Stomach smooth muscle (tissue), 2 donors: ENCODE measurements around the gene LIX1L.

Source experiments
- H3K27ac ChIP-seq: one replicate; pipeline ENCODE4 v1.7.0; 2013; ENCODE audit warnings: mild to moderate bottlenecking, low read length, inconsistent platforms
- H3K27me3 ChIP-seq, 2 donors: one replicate each; pipeline ENCODE4 v1.7.0; 2013; ENCODE audit warnings: low read length in 2 of 2; ENCODE audit not compliant: insufficient read depth in 2 of 2, control insufficient read depth in 1 of 2
- H3K36me3 ChIP-seq, 2 donors: one replicate each; pipeline ENCODE4 v1.7.0; 2013; ENCODE audit warnings: low read length in 2 of 2; ENCODE audit not compliant: control insufficient read depth in 2 of 2, insufficient read depth in 2 of 2
- H3K4me1 ChIP-seq: one replicate; pipeline ENCODE4 v1.7.0; 2013; ENCODE audit warnings: low read length; ENCODE audit not compliant: control insufficient read depth, insufficient read depth
- H3K4me3 ChIP-seq, 2 donors: one replicate each; pipeline ENCODE4 v1.7.0; 2013; ENCODE audit warnings: low read length in 2 of 2
- H3K9ac ChIP-seq, 2 donors: one replicate each; pipeline ENCODE4 v1.7.0; 2013; ENCODE audit warnings: low read length in 2 of 2, mild to moderate bottlenecking in 1 of 2
- H3K9me3 ChIP-seq, 2 donors: one replicate each; pipeline ENCODE4 v1.7.0; 2013; ENCODE audit warnings: low read length in 2 of 2; ENCODE audit not compliant: control insufficient read depth in 2 of 2
- donor health status: healthy.
- donor health status: Pancreatic carcinoma.

The LIX1L gene

DNA sequence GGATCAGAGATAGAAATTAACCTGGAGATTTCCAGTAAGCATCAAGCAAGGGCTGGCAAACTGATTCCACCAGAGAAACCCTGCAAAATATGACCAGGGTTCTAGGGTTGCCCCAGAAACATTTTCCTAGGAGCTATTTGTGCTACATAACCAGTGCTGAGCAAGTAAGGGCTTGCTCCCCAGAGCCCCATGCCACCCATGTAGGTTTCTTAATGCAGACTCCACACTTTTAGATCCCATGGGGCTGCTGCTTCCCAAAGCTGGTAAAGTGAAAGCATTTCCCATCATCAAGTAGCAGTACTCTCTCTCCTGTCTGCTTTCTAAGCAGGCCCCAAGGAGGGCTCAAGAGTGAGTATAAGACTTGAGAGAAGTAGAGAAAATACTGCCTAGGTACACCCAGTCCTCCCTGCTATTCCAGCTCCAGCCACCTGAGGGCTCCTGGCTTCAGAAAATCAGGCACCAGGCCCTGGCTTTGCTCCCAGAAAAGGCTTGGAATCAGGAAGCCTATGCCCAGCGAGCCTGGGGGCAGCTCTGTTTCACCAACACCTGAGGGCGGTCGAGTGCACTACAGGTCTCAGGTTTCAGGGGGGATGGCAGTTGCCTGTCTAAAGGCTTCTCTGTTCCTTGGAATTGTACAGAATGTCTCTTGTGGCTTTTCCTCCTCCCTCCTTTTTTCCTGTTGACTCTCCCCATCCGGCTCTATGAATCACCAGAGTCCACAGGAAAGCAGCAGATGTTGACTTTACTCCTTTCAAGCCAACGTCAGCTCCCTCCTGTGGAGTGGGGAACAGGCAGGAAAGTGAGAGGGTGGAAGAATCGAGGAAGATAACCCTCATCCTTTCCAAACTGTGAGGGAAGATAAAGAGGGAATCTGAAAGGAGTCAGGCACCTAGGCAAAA, 66.0 kb downstream of the LIX1L start:
- H3K27ac ChIP-seq: peak overlapping the region; percentile 75
- H3K4me1 ChIP-seq: peaks cover 14% of the 10 kb centered on the region
- H3K36me3 ChIP-seq: no peaks in the 10 kb centered on the region
- peak overlapping the region; percentile 23 to 67 for H3K4me3 ChIP-seq
- no peaks in the 10 kb centered on the region for H3K9me3 ChIP-seq
- peak overlapping the region; percentile 58 to 76 for H3K9ac ChIP-seq
- H3K27me3 ChIP-seq: peaks cover 0 to 2% of the 10 kb centered on the region in 2 donors

GRCh38 chr1:145891143-145891542, 66.7 kb downstream of the LIX1L start:
- Histone ChIP-seq H3K4me3 (no peak overlapping the region), H3K27me3 (no peaks in the 10 kb centered on the region), H3K4me1 (peaks cover 14% of the 10 kb centered on the region), H3K36me3 (no peaks in the 10 kb centered on the region), H3K9ac (peak overlapping the region in 1 of 2 donors; percentile 58), H3K9me3 (no peaks in the 10 kb centered on the region), H3K27ac (peak overlapping the region; percentile 75)

GRCh38 chr1:145889722-145890121, 68.1 kb downstream of the LIX1L start:
- Histone ChIP-seq H3K27ac (no peak overlapping the region), H3K4me3 (no peak overlapping the region), H3K4me1 (peaks cover 18% of the 10 kb centered on the region)

DNA sequence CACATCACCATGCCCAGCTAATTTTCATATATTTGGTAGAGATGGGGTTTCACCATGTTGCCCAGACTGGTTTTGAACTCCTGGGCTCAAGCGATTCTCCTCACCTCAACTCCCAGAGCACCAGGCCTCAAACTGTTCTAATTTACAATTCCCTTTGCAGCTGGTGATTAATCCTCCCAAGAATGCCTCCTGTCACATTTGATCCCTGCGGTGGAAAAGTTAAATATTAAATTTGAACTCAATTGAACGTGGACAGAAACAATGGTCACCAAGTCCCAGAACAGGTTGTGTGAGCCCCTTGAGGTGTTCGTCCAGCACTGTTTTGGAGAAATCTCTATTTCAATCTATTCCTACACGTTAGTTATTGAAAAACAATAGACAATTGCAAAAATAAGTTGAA, 70.2 kb downstream of the LIX1L start:
- H3K9ac ChIP-seq: no peak overlapping the region
- no peak overlapping the region for H3K4me3 ChIP-seq
- peaks cover 0 to 2% of the 10 kb centered on the region in 2 donors for H3K27me3 ChIP-seq
- no peaks in the 10 kb centered on the region for H3K36me3 ChIP-seq
- H3K4me1 ChIP-seq: peaks cover 17% of the 10 kb centered on the region
- H3K9me3 ChIP-seq: no peaks in the 10 kb centered on the region
- no peak overlapping the region for H3K27ac ChIP-seq

More at GRCh38 chr1:145889722-145890121, 68.1 kb downstream of the LIX1L start:
- no peaks in the 10 kb centered on the region for H3K36me3 ChIP-seq
- no peak overlapping the region for H3K9ac ChIP-seq
- H3K9me3 ChIP-seq: no peaks in the 10 kb centered on the region
- no peaks in the 10 kb centered on the region for H3K27me3 ChIP-seq

DNA sequence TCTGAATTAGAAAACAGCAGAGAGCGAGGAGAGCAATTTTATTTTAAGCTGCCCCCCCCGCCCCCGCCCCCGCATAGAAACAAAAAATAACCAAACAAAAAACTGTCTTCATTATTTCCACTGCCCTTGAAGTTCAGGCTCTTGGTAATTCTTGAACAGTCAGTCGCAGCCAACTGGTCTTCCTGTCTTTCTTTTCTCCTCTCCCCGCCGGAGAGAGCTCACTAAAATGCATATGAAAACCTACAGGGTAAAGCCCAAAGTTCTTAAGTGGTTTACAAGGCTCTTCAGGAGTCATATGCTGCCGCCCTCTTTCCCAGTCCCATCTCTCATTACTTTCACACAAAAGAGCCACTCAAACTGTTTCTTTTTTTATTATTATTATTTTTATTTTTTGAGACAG, 71.0 kb downstream of the LIX1L start:
- peaks cover 0 to 2% of the 10 kb centered on the region in 2 donors for H3K27me3 ChIP-seq
- H3K4me3 ChIP-seq: no peak overlapping the region
- no peaks in the 10 kb centered on the region for H3K36me3 ChIP-seq
- no peaks in the 10 kb centered on the region for H3K9me3 ChIP-seq
- H3K9ac ChIP-seq: no peak overlapping the region
- no peak overlapping the region for H3K27ac ChIP-seq
- H3K4me1 ChIP-seq: peaks cover 10% of the 10 kb centered on the region

DNA sequence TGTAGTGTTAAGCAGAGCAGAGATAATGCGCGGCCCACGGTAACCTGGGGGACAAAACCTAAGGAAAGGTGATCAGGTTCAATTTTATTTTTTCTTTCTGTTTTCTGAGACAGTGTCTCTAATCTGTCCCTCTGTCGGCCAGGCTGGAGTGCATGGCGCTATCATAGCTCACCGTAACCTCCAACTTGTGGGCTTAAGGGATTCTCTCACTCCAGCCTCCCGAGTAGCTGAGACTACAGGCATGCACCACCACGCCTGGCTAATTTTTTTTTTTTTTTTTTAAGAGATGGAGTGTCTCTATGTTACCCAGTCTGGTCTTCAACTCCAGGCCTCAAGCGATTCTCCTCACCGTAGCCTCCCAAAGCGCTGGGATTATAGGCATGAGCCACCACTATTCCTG, 71.4 kb downstream of the LIX1L start:
- H3K27ac ChIP-seq: no peak overlapping the region
- H3K36me3 ChIP-seq: no peaks in the 10 kb centered on the region
- H3K27me3 ChIP-seq: peaks cover 0 to 4% of the 10 kb centered on the region in 2 donors
- H3K9ac ChIP-seq: no peak overlapping the region
- no peaks in the 10 kb centered on the region for H3K9me3 ChIP-seq
- H3K4me1 ChIP-seq: peaks cover 6% of the 10 kb centered on the region
- peak overlapping the region; percentile 80 to 83 for H3K4me3 ChIP-seq

DNA sequence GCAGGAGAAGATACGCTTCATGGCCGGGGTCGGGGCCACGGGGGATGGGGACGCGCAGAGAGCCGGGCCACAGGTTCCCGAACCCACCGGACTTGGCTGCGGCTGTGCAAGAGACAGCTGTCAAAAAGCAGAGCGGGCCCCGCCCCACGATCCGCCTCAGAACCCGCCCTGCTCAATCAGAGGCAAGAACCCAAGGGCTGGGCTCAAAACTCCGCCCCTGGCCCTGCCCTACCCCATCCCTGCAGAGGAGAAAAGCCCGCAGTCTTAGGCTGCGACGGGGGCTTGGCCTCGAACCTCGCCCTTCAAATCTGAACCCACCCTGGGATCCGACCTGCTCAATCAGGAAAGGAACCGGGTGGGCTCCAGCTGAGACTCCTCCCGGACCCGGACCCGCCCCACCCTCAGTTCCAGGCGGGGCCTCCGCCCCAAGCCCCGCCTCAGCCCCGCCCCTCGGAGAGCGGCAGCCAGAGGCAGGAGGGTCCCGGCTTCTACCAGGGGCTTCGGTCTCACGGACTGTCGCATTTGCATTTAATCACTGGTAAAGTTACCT, 72.0 kb downstream of the LIX1L start, which contains the start of gene ANKRD35:
TSS of gene ANKRD35 (minus strand) at position 129 of the 550 bp plus-strand sequence. CDS start at position 21, 108 bp downstream.
- H3K4me3 ChIP-seq: peak within 1 kb of the TSS; percentile 80 to 83
- H3K9ac ChIP-seq: no peak within 1 kb of the TSS
- no peak within 1 kb of the TSS for H3K27ac ChIP-seq
- no peaks in the 10 kb centered on the region for H3K36me3 ChIP-seq
- no peaks in the 10 kb centered on the region for H3K9me3 ChIP-seq
- H3K27me3 ChIP-seq: peaks cover 0 to 4% of the 10 kb centered on the region in 2 donors
- H3K4me1 ChIP-seq: peaks cover 3% of the 10 kb centered on the region

GRCh38 chr1:145884675-145885074, 73.1 kb downstream of the LIX1L start:
- Histone ChIP-seq H3K4me3 (no peak overlapping the region), H3K36me3 (no peaks in the 10 kb centered on the region), H3K27ac (no peak overlapping the region), H3K4me1 (peaks cover 3% of the 10 kb centered on the region), H3K27me3 (peaks cover 0 to 4% of the 10 kb centered on the region in 2 donors), H3K9ac (no peak overlapping the region), H3K9me3 (no peaks in the 10 kb centered on the region)
